Measurements from ENCODE around the gene AEN. TPM values are rescaled to one million over a fixed set of nuclear protein-coding genes. Genes with fewer than 3 reads are reported as not detected.
A peak's percentile ranks its signal among the peaks of the same experiment; 100 is the strongest.

The AEN gene
- total and polyA plus RNA-seq, 8 donors: 8.9 to 26.8 (median 15.1) TPM

DNA sequence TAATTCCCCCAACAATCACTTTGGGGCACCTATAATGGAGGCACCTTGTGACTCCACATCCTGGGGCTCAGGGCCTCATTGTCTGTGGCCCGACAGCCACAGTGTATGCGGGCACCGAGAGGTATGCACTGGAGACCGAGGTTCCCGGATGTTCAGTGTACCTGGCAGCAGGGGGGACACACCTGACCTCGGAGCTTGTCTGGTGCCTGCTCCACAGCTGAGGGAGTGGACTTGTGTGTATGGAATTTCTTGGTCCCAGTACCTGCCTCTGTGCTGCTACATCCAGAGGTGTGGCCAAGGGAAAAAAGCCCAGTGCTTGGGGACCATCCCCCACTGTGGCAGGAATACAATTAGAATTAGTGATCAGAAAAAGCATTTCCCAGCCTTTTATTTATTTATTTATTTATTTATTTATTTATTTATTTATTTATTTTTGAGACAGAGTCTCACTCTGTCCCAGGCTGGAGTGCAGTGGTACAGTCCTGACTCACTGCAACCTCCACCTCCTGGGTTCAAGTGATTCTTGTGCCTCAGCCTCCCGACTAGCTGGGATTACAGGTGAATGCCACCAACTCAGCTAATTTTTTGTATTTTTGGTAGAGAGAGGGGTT is 8.8 kb upstream of the AEN start:
- intact Hi-C loops (cut with DNase I): no loop called here
- Histone ChIP-seq H3K9me3 (no peaks in the 10 kb centered on the region), H3K4me1 (peaks cover 7 to 17% (median 14%) of the 10 kb centered on the region in 3 donors), H3K27ac (no peak overlapping the region), H3K27me3 (peaks cover 0 to 8% (median 0%) of the 10 kb centered on the region in 4 donors), H3K36me3 (no peaks in the 10 kb centered on the region), H3K4me3 (no peak overlapping the region)
- 71 to 77% methylated on average over 7 of the region's 7 CpGs for WGBS, 2 donors
- FAIRE-seq (no peak), ATAC-seq (no peak), DNase-seq (no peak)
- TF ChIP-seq, protein P1, sequence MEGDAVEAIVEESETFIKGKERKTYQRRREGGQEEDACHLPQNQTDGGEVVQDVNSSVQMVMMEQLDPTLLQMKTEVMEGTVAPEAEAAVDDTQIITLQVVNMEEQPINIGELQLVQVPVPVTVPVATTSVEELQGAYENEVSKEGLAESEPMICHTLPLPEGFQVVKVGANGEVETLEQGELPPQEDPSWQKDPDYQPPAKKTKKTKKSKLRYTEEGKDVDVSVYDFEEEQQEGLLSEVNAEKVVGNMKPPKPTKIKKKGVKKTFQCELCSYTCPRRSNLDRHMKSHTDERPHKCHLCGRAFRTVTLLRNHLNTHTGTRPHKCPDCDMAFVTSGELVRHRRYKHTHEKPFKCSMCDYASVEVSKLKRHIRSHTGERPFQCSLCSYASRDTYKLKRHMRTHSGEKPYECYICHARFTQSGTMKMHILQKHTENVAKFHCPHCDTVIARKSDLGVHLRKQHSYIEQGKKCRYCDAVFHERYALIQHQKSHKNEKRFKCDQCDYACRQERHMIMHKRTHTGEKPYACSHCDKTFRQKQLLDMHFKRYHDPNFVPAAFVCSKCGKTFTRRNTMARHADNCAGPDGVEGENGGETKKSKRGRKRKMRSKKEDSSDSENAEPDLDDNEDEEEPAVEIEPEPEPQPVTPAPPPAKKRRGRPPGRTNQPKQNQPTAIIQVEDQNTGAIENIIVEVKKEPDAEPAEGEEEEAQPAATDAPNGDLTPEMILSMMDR (IDR thresholded peaks at IDR 0.05): no peak

DNA sequence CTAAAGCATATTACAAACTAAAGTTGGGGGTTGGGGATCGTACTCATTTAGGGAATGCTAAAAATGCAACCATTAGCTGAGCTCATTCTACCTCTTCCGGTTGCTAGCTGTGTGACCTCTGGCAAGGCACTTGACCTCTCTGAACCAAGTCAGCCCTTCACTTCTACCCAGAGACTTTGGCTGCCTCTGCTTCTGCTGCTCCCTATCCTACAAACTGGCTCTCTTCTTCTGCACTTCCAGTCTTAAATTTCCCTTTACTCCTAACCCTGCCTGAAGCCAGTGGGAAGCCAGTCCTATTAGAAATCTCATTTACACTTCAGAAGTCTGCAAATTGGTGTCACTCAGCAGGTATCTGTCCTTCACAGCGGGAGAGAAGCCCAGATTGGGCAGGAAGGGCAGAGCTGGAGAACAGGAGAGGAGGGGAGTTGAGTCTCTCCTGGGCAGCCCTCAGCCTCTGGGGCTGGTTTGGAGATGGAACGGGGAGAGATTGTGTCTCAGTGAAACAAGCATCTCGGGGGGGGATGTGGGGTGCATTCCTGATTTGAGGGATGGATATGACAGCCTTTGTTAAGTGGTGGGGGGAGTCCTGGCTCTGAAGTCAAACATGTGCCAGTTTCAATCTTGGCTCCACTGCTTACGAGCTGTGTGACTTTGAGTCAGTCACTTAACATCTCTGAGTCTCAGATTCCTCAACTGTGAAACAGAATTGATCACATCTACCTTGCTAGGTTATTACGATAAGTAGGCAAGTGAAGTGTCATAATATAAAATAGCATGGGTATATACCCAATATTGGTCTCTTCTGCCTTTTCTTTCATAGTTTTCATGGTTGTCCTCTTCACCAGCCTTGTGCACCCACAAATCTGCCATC is 7.8 kb upstream of the AEN start:
- no peak overlapping the region for H3K4me3 ChIP-seq
- DNase-seq (no peak), ATAC-seq (no peak), FAIRE-seq (no peak)
- H3K27me3 ChIP-seq: no peaks in the 10 kb centered on the region
- no peaks in the 10 kb centered on the region for H3K36me3 ChIP-seq
- intact Hi-C loops (cut with DNase I): no loop called here
- no peak overlapping the region for H3K27ac ChIP-seq
- TF ChIP-seq, protein P1 (IDR thresholded peaks at IDR 0.05): no peak
- WGBS, 2 donors: 59 to 71% methylated on average over 7 of the region's 7 CpGs
- H3K4me1 ChIP-seq: peaks cover 7 to 17% (median 14%) of the 10 kb centered on the region in 3 donors
- no peaks in the 10 kb centered on the region for H3K9me3 ChIP-seq

DNA sequence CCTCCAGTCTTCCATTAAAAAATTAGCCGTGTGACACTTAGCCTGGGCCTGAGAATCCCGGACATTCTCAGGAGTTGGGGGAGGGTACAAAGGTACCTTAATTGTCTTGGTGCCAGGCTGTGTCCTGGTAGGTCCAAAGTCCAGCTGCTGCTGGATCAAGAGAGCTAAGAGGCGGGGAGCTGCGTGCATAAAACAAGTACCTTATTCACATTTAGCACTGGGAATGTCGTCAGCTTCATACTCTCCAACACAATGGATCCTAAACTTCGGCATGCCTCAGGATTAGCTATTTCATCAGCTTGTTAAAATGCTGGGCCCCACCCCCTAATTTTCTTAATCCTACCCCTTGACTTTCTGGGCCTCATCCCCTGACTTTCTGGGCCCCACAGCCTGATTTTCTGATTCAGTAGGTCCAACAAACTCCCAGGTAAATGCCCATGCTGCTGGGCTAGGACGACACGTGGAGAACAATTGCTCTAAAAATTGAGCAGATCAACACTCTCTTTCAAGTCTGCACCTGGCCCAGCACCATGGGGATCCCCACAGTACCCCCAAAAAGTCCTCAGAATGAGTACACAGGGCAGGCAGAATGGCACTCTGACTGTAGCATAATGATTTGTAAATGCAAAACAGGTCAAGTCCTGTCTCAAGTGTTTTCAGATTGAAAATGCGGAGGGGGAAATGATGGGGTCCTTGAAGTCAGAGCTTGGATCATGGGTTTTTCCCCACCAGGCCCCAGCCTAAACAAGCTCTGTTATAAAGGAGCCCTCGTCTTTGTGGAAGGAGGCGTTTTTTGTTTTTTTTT is 5.6 kb upstream of the AEN start:
- H3K27me3 ChIP-seq: no peaks in the 10 kb centered on the region
- H3K4me1 ChIP-seq: peaks cover 7 to 17% (median 14%) of the 10 kb centered on the region in 3 donors
- FAIRE-seq (no peak), ATAC-seq (peak; percentile 90 to 93 (median 91)), DNase-seq (peak in 5 of 6 donors; percentile 73 to 86 (median 78))
- no peaks in the 10 kb centered on the region for H3K9me3 ChIP-seq
- peak overlapping the region; percentile 34 to 67 (median 56) for H3K27ac ChIP-seq
- H3K4me3 ChIP-seq: no peak overlapping the region
- WGBS, 2 donors: 28 to 31% methylated on average over 11 of the region's 11 CpGs
- intact Hi-C loops (cut with DNase I): no loop called here
- H3K36me3 ChIP-seq: no peaks in the 10 kb centered on the region
- TF ChIP-seq, protein P1 (IDR thresholded peaks at IDR 0.05): no peak

DNA sequence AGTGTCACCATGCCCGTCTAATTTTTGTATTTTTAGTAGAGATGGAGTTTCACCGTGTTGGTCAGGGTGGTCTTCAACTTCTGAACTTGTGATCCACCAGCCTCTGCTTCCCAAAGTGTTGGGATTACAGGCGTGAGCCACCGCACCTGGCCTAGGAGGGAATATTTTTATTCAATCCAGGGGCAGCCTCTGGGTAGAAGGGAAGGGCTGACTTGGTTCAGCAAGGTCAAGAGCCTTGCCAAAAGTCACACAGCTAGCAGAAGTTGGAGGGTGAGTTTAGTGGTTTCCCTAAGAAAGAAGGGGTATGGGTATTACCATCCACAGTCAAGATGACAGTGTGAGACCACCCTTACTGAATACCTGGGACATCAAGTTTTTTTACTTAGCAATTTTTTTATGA is 4.9 kb upstream of the AEN start:
- intact Hi-C loops (cut with DNase I): no loop called here
- 87 to 88% methylated on average over 4 of the region's 4 CpGs for WGBS, 2 donors
- TF ChIP-seq, protein P1 (IDR thresholded peaks at IDR 0.05): no peak

More for the DNA sequence above, 4.9 kb upstream of the AEN start:
- Histone ChIP-seq H3K27ac (peak overlapping the region in 2 of 4 donors; percentile 66 to 67), H3K9me3 (no peaks in the 10 kb centered on the region), H3K4me3 (no peak overlapping the region), H3K36me3 (no peaks in the 10 kb centered on the region), H3K27me3 (no peaks in the 10 kb centered on the region), H3K4me1 (peaks cover 7 to 17% (median 14%) of the 10 kb centered on the region in 3 donors)
- no peak for FAIRE-seq
- DNase-seq: no peak
- ATAC-seq: no peak

All from pancreas (tissue), 10 donors.